Neuronal stem cell (in vitro differentiated cells): ENCODE data around the gene RBL1.
"Not testable (repeated sequence)": the region's sequence is repeated elsewhere in the genome, so short reads cannot be mapped to it uniquely, and the experiment has no call there.

Experiments
- DNase-seq: peaks from one replicate; pipeline ENCODE4 v3.0.0-alpha.2; 2013; ENCODE audit warnings: low spot score
- H2AFZ ChIP-seq: one replicate; pipeline ENCODE4 v1.6.1; 2013; ENCODE audit warnings: mild to moderate bottlenecking, low read length, inconsistent platforms
- H2AK5ac ChIP-seq: 2 replicates; pipeline ENCODE4 v1.6.1; 2013; ENCODE audit warnings: low read depth, mild to moderate bottlenecking, inconsistent platforms, low read length, moderate library complexity, mixed read lengths
- H2BK120ac ChIP-seq: 2 replicates; pipeline ENCODE4 v1.6.1; 2013; ENCODE audit warnings: low read depth, mild to moderate bottlenecking, inconsistent platforms, low read length, moderate library complexity, mixed read lengths
- H2BK12ac ChIP-seq: one replicate; pipeline ENCODE4 v1.6.1; 2013; ENCODE audit warnings: low read length, inconsistent platforms
- H2BK15ac ChIP-seq: 2 replicates; pipeline ENCODE4 v1.6.1; 2013; ENCODE audit warnings: mild to moderate bottlenecking, low read length, inconsistent platforms, mixed read lengths
- H2BK5ac ChIP-seq: one replicate; pipeline ENCODE4 v1.6.1; 2013; ENCODE audit warnings: inconsistent platforms, mild to moderate bottlenecking, low read length, moderate library complexity
- H3K14ac ChIP-seq: one replicate; pipeline ENCODE4 v1.6.1; 2013; ENCODE audit warnings: low read length, inconsistent platforms
- H3K18ac ChIP-seq: 2 replicates; pipeline ENCODE4 v1.6.1; 2013; ENCODE audit warnings: low read length, inconsistent platforms
- H3K23ac ChIP-seq: 2 replicates; pipeline ENCODE4 v1.6.1; 2013; ENCODE audit warnings: low read depth, mild to moderate bottlenecking, mixed read lengths, low read length, inconsistent platforms; ENCODE audit not compliant: poor library complexity
- H3K27ac ChIP-seq: replicated peaks from 3 replicates; pipeline ENCODE4 v1.5.1; 2013; ENCODE audit warnings: low read length, inconsistent platforms
- H3K27me3 ChIP-seq, 3 experiments: 2 replicates each; pipeline ENCODE4 v1.6.1; 2013; ENCODE audit warnings: low read length in 3 of 3, mild to moderate bottlenecking in 2 of 3, inconsistent platforms in 1 of 3, low read depth in 1 of 3, mixed read lengths in 1 of 3, moderate library complexity in 1 of 3; ENCODE audit not compliant: control insufficient read depth in 3 of 3, insufficient read depth in 3 of 3
- H3K36me3 ChIP-seq, 2 donors: replicated peaks in 1 of 2; 2 replicates each; pipeline ENCODE4 v1.6.1; 2013; ENCODE audit warnings: low read length in 2 of 2; ENCODE audit not compliant: control insufficient read depth in 2 of 2, insufficient read depth in 2 of 2
- H3K4ac ChIP-seq: 2 replicates; pipeline ENCODE4 v1.6.1; 2013; ENCODE audit warnings: inconsistent platforms, mild to moderate bottlenecking, low read length, moderate library complexity
- H3K4me1 ChIP-seq, 2 donors: 1 replicate in 1 of 2; 2 replicates in 1 of 2; pipeline ENCODE4 v1.6.1; 2013; ENCODE audit warnings: low read length in 2 of 2, low read depth in 1 of 2; ENCODE audit not compliant: control insufficient read depth in 2 of 2, insufficient read depth in 1 of 2
- H3K4me2 ChIP-seq: one replicate; pipeline ENCODE4 v1.6.1; 2013; ENCODE audit warnings: mild to moderate bottlenecking, low read length, inconsistent platforms; ENCODE audit not compliant: insufficient read depth, poor library complexity, severe bottlenecking
- H3K4me3 ChIP-seq, 2 donors: 2 replicates each; pipeline ENCODE4 v1.5.1; 2013; ENCODE audit warnings: low read length in 2 of 2, mild to moderate bottlenecking in 2 of 2, inconsistent platforms in 1 of 2, moderate library complexity in 1 of 2
- H3K79me1 ChIP-seq: one replicate; pipeline ENCODE4 v1.6.1; 2013; ENCODE audit warnings: low read depth, mild to moderate bottlenecking, inconsistent platforms, low read length, moderate library complexity
- H3K9ac ChIP-seq: one replicate; pipeline ENCODE4 v1.6.1; 2013; ENCODE audit warnings: mild to moderate bottlenecking, low read depth, low read length, inconsistent platforms; ENCODE audit not compliant: poor library complexity
- H3K9me3 ChIP-seq, 2 donors: replicated peaks in 1 of 2; 2 replicates each; pipeline versions ENCODE3 to v1.6.1; 2013; ENCODE audit warnings: low read length in 2 of 2, mild to moderate bottlenecking in 2 of 2, inconsistent platforms in 1 of 2, low read depth in 1 of 2, mixed read lengths in 1 of 2, moderate library complexity in 1 of 2; ENCODE audit not compliant: control insufficient read depth in 2 of 2, insufficient read depth in 1 of 2
- H4K8ac ChIP-seq: one replicate; pipeline ENCODE4 v1.6.1; 2013; ENCODE audit warnings: low read depth, mild to moderate bottlenecking, inconsistent platforms, low read length, moderate library complexity
- H4K91ac ChIP-seq: one replicate; pipeline ENCODE4 v1.6.1; 2013; ENCODE audit warnings: low read length, low read depth, mild to moderate bottlenecking, inconsistent platforms; ENCODE audit not compliant: poor library complexity
- WGBS, 2 donors: extraction: QIAGEN DNeasy Blood & Tissue Kit; methylation state at CpG; one replicate each; pipeline ENCODE4 v1.1.7; 2013; ENCODE audit warnings: missing lambda C conversion rate in 2 of 2, mixed read lengths in 1 of 2; ENCODE audit not compliant: insufficient read length in 2 of 2, insufficient replicate concordance in 1 of 2; ENCODE audit errors: extremely low coverage in 2 of 2; 5-methylcytosine and 5-hydroxymethylcytosine counted together

Gene RBL1

GRCh38 chr20:36967636-36968035, 128.2 kb downstream of the RBL1 start:
- WGBS, 2 donors: no CpG with 5 or more reads among the region's 5 CpGs
- H3K14ac ChIP-seq: no peak overlapping the region

GRCh38 chr20:36966965-36967364, 128.8 kb downstream of the RBL1 start:
- not testable (repeated sequence) for H4K8ac ChIP-seq, H2BK12ac ChIP-seq, H2BK120ac ChIP-seq, H3K4me1 ChIP-seq, H3K23ac ChIP-seq, H3K36me3 ChIP-seq, H3K4ac ChIP-seq, H2BK5ac ChIP-seq, H4K91ac ChIP-seq, H3K18ac ChIP-seq, H3K27ac ChIP-seq, H2AK5ac ChIP-seq, H3K79me1 ChIP-seq, H2BK15ac ChIP-seq, H3K4me2 ChIP-seq, H3K27me3 ChIP-seq, H2AFZ ChIP-seq, H3K4me3 ChIP-seq, H3K9ac ChIP-seq, H3K14ac ChIP-seq, DNase-seq
- WGBS, 2 donors: no CpG with 5 or more reads among the region's 3 CpGs
- peaks cover 9 to 22% of the 10 kb centered on the region in 2 donors for H3K9me3 ChIP-seq

More at GRCh38 chr20:36967636-36968035, 128.2 kb downstream of the RBL1 start:
- no peaks in the 10 kb centered on the region for H3K36me3 ChIP-seq
- no peak overlapping the region for H3K4me3 ChIP-seq
- H2BK120ac ChIP-seq: no peak overlapping the region
- H3K79me1 ChIP-seq: no peaks in the 10 kb centered on the region
- H3K9ac ChIP-seq: no peak overlapping the region
- no peak overlapping the region for H3K4me2 ChIP-seq
- H3K4me1 ChIP-seq: peaks cover 2 to 6% of the 10 kb centered on the region in 2 donors
- H3K9me3 ChIP-seq: peaks cover 8 to 19% of the 10 kb centered on the region in 2 donors
- no peak overlapping the region for H4K8ac ChIP-seq
- no peak overlapping the region for H3K18ac ChIP-seq
- H2BK12ac ChIP-seq: no peak overlapping the region
- no peak overlapping the region for H2BK5ac ChIP-seq
- H3K4ac ChIP-seq: no peak overlapping the region
- no peak for DNase-seq
- H2BK15ac ChIP-seq: no peak overlapping the region
- no peaks in the 10 kb centered on the region for H3K27me3 ChIP-seq
- H2AK5ac ChIP-seq: no peak overlapping the region
- H2AFZ ChIP-seq: peak overlapping the region; percentile 64
- no peak overlapping the region for H3K23ac ChIP-seq
- no peak overlapping the region for H3K27ac ChIP-seq
- no peak overlapping the region for H4K91ac ChIP-seq

- not testable (repeated sequence) for H3K18ac ChIP-seq, H2BK120ac ChIP-seq, H3K79me1 ChIP-seq, H3K14ac ChIP-seq, H3K9me3 ChIP-seq, H3K9ac ChIP-seq, H3K27ac ChIP-seq, H3K23ac ChIP-seq, H2BK12ac ChIP-seq, H3K4me2 ChIP-seq, H3K4me3 ChIP-seq, H2BK15ac ChIP-seq, H2AFZ ChIP-seq, H2BK5ac ChIP-seq, H4K8ac ChIP-seq, H3K27me3 ChIP-seq, DNase-seq, H4K91ac ChIP-seq, H3K36me3 ChIP-seq, H3K4ac ChIP-seq, H2AK5ac ChIP-seq, H3K4me1 ChIP-seq
- no CpG with 5 or more reads among the region's 9 CpGs for WGBS, 2 donors
Observed at GRCh38 chr20:36962354-36962941, 133.3 kb downstream of the RBL1 start.

GRCh38 chr20:36959242-36959641, 136.6 kb downstream of the RBL1 start:
- Histone ChIP-seq H3K4me3 (no peak overlapping the region), H2BK12ac (no peak overlapping the region), H3K4me2 (no peak overlapping the region), H3K23ac (no peak overlapping the region), H4K91ac (no peak overlapping the region), H2BK5ac (no peak overlapping the region), H2BK120ac (no peak overlapping the region), H4K8ac (no peak overlapping the region), H3K27me3 (no peaks in the 10 kb centered on the region), H3K9me3 (peaks cover 4 to 7% of the 10 kb centered on the region in 2 donors), H3K27ac (no peak overlapping the region), H2BK15ac (no peak overlapping the region), H3K79me1 (no peaks in the 10 kb centered on the region), H2AK5ac (no peak overlapping the region), H3K36me3 (no peaks in the 10 kb centered on the region), H3K9ac (no peak overlapping the region), H3K14ac (no peak overlapping the region), H3K4ac (no peak overlapping the region), H3K4me1 (no peaks in the 10 kb centered on the region), H3K18ac (no peak overlapping the region), H2AFZ (no peak overlapping the region)
- no peak for DNase-seq
- WGBS, 2 donors: no CpG with 5 or more reads among the region's 4 CpGs
